GM12878 (cell line): ENCODE measurements around the gene KCNJ10. TPM values are rescaled to one million over a fixed set of nuclear protein-coding genes. Genes with fewer than 3 reads are reported as not detected.

ENCODE experiments used
- ATAC-seq: fragments of 200-7000 bp; cut with Tn5 transposase; 3 replicates; pipeline ENCODE4 v1.9.1; 2020; ENCODE audit warnings: mild to moderate bottlenecking, moderate library complexity
- BruUV-seq: library from RNA; stranded (reverse); fragments of 400-500 nt; replicated peaks from 2 replicates; lab custom pipeline; 2021; lab: Mats Ljungman, UMichigan
- CTCF ChIA-PET: fragments of 300-600 bp; sonication (Branson Sonifier 250); formaldehyde crosslinking; extraction: SDS; loops from one replicate; lab custom pipeline; 2021; ENCODE audit warnings: inconsistent platforms; lab: Yijun Ruan, JAX
- POLR2A ChIA-PET: fragments of 350-600 bp; formaldehyde crosslinking; extraction: SDS; loops from one replicate; lab custom pipeline; 2021; ENCODE audit warnings: inconsistent platforms; lab: Charles Lee
- RAD21 ChIA-PET: fragments of 300-600 bp; sonication (Branson Sonifier 250); formaldehyde crosslinking; loops from one replicate; lab custom pipeline; 2023; ENCODE audit warnings: antibody characterized with exemption; ENCODE audit not compliant: unreplicated experiment; lab: Charles Lee
- SMC1A ChIA-PET: fragments of 300-600 bp; sonication (Branson Sonifier 250); formaldehyde crosslinking; loops from one replicate; lab custom pipeline; 2023; ENCODE audit not compliant: unreplicated experiment, uncharacterized antibody; lab: Charles Lee
- DNase-seq: peaks from one replicate; pipeline ENCODE4 v3.0.0-alpha.2; 2011; ENCODE audit warnings: low read depth, low spot score
- FAIRE-seq: peaks from 3 replicates; lab custom pipeline; 2011; peaks lifted over from hg19 to GRCh38; lab: Jason Lieb, UNC
- H2AFZ ChIP-seq: 2 replicates; pipeline ENCODE4 v1.6.0; 2011; ENCODE audit warnings: low read depth, low read length, control low read depth; ENCODE audit not compliant: control insufficient read depth
- H3K27ac ChIP-seq: 2 replicates; pipeline ENCODE4 v1.5.1; 2011; ENCODE audit warnings: control low read depth; ENCODE audit not compliant: control insufficient read depth, insufficient read depth
- H3K27me3 ChIP-seq, 2 experiments: replicated peaks in 1 of 2; 2 replicates each; pipeline versions ENCODE4 v1.6.0 to v1.6.1; 2011; ENCODE audit warnings: low read length in 1 of 2; ENCODE audit not compliant: control insufficient read depth in 2 of 2, insufficient read depth in 2 of 2
- H3K36me3 ChIP-seq, 2 experiments: 2 replicates each; pipeline ENCODE4 v1.5.1; 2011; ENCODE audit warnings: low read length in 1 of 2; ENCODE audit not compliant: control insufficient read depth in 2 of 2, insufficient read depth in 2 of 2
- H3K4me1 ChIP-seq: 2 replicates; pipeline ENCODE4 v1.6.1; 2011; ENCODE audit warnings: mild to moderate bottlenecking, low read length, moderate library complexity, mixed read lengths; ENCODE audit not compliant: control insufficient read depth, insufficient read depth
- H3K4me2 ChIP-seq: 2 replicates; pipeline ENCODE4 v1.6.0; 2011; ENCODE audit warnings: control low read depth; ENCODE audit not compliant: control insufficient read depth, insufficient read depth
- H3K4me3 ChIP-seq: fragments of 200-600 bp; sonication (generic); 2 replicates; pipeline ENCODE4 v1.5.1; 2016
- H3K79me2 ChIP-seq: 2 replicates; pipeline ENCODE4 v1.6.0; 2011; ENCODE audit warnings: low read length; ENCODE audit not compliant: control insufficient read depth, insufficient read depth
- H3K9ac ChIP-seq: 2 replicates; pipeline ENCODE4 v1.8.0; 2011; ENCODE audit warnings: low read length, control low read depth, mixed read lengths; ENCODE audit not compliant: control insufficient read depth, insufficient read depth
- H3K9me3 ChIP-seq: replicated peaks from 3 replicates; pipeline ENCODE4 v1.5.1; 2011; ENCODE audit warnings: mild to moderate bottlenecking, low read length; ENCODE audit not compliant: control insufficient read depth, insufficient read depth
- H4K20me1 ChIP-seq: 2 replicates; pipeline ENCODE4 v1.6.0; 2011; ENCODE audit not compliant: control insufficient read depth, insufficient read depth
- IKZF1 ChIP-seq: fragments of 450-650 bp; conservative IDR thresholded peaks from 2 replicates; pipeline ENCODE4 v1.6.1; 2017; ENCODE audit warnings: antibody characterized with exemption, mild to moderate bottlenecking
- ZNF217 ChIP-seq: fragments of 450-650 bp; IDR thresholded peaks from 2 replicates; pipeline ENCODE4 v1.6.1; 2017; ENCODE audit warnings: antibody characterized with exemption, mild to moderate bottlenecking
- WGBS: methylation state at CpG from one replicate; pipeline ENCODE4 v1.1.6; 2016; ENCODE audit warnings: low lambda C conversion rate; ENCODE audit not compliant: insufficient replicate concordance, insufficient coverage; ENCODE audit errors: missing lambda C conversion rate; 5-methylcytosine and 5-hydroxymethylcytosine counted together
- in situ Hi-C: fragments of 300-500 bp; cut with MboI; formaldehyde crosslinking; loops from 9 replicates; pipeline ENCODE4 v1.14.3; 2018; ENCODE audit warnings: mixed read lengths
- intact Hi-C: fragments of 100-400 bp; cut with micrococcal nuclease; formaldehyde crosslinking; loops from one replicate; pipeline ENCODE4 v1.14.2; 2022; ENCODE audit not compliant: unreplicated experiment
- polyA plus RNA-seq, 11 experiments: library from polyadenylated mRNA; depleted of rRNA in 4 of 11; unstranded in 6 of 11; stranded (reverse) in 5 of 11; fragments of >200 nt; fragmentation: Nextera tagmentation in 4 of 11; fragmentation: Illumina TruSeq in 1 of 11; extraction: Ambion mirVana in 4 of 11; extraction: Trizol in 1 of 11; gene quantifications; 1 replicate in 1 of 11; 2 replicates in 10 of 11; pipeline versions ENCODE4 v1.2.1 to v1.2.3, GENCODE V29; 2011 to 2016; ENCODE audit warnings: inconsistent platforms in 2 of 11, missing spikeins in 2 of 11, low read depth in 1 of 11
- total RNA-seq, 4 experiments: library from RNA; depleted of rRNA in 3 of 4; stranded (reverse); fragments of >200 nt in 3 of 4; fragmentation: Illumina TruSeq in 1 of 4; extraction: Trizol in 1 of 4; gene quantifications; 2 replicates each; pipeline versions ENCODE4 v1.2.1 to v1.2.3, GENCODE V29; 2013 to 2021

KCNJ10 gene
- total and polyA plus RNA-seq, 10 of the 15 experiments (the other 5 are each of a cell fraction or from before 2014, with no cell fraction given) = 0.01 to 0.29 (median 0.09) TPM; not detected in 2

DNA sequence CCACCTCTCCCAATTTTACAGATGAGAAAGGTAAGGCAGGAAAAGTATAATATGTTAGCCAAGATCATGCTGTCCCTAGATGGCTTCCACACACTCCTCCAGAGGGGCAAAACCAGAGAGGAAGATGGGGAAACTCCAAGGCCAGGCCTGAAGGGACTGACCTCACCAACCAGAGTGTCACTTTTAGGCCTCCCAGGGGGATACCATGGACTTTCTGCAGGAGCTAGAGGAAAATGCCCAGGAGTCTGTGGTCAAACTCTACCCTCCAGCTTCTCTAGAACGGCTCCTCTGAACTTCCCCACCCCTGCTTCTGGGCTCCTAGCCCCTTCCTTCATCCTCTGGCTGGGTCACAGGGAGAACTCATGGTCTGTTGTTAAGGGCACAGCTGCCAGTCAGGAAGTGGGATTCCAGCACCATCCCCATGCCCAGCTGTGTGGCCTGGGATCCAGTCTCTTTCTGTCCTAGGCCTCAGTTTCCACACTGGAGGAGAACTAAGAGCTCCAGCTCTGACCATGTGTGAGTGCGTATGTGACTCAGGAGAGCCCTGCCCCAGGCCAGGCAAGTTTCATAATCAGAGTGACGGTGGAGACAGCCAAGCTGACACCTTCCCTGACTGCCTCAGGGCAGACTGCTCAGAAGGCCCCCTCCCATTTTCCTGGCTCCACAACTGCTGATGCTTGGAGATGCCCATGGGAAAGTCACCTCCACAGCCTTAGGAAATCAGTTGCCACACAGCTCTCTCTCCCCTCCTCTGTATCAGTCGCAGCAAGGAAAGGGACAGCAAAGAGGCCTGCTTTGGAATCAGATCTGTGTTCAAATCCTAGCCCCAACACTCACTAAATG, 26.5 kb upstream of the KCNJ10 start:
- ATAC-seq (no peak), FAIRE-seq (no peak), DNase-seq (no peak)
- no peaks in the 10 kb centered on the region; the same call in 1 of the 2 replicates for H4K20me1 ChIP-seq
- H3K4me1 ChIP-seq = peaks cover 25% of the 10 kb centered on the region
- peaks cover 9% of the 10 kb centered on the region for H3K79me2 ChIP-seq
- no peaks in the 10 kb centered on the region for H3K27me3 ChIP-seq
- POLR2A ChIA-PET = interaction anchor here (0.6 to 2.0 kb wide), 3 partner anchors 100 to 189 kb away, joined by 3 to 7 read pairs (median 4); partner anchors contain the start of genes DCAF8 and PEX19
- no peak for TF ChIP-seq ZNF217
- TF ChIP-seq IKZF1 = peak; percentile 45
- H3K9ac ChIP-seq = no peak overlapping the region; the same call in 1 of the 2 replicates
- H2AFZ ChIP-seq = no peak overlapping the region
- in situ Hi-C loops = loop anchor here (5.0 kb wide), 3 partner anchors 156 to 281 kb away; no protein-coding TSS in a partner anchor
- intact Hi-C loops = no loop called here
- CTCF ChIA-PET = interaction anchor here (0.9 to 30.2 kb wide), 12 partner anchors 9 to 283 kb away, joined by 3 to 1035 read pairs (median 6); partner anchors contain the start of genes KCNJ10, KCNJ9 and PEX19
- SMC1A ChIA-PET = interaction anchor here (0.7 to 4.2 kb wide), 7 partner anchors 10 to 195 kb away, joined by 3 to 35 read pairs (median 4); partner anchors contain the start of gene PEX19
- no peak overlapping the region for H3K27ac ChIP-seq
- H3K36me3 ChIP-seq = peaks cover 0 to 2% of the 10 kb centered on the region in 2 experiments; a peak in 2 of 4 replicates
- BruUV-seq = no TSS peak
- RAD21 ChIA-PET = interaction anchor here (0.8 to 4.4 kb wide), 8 partner anchors 10 to 280 kb away, joined by 3 to 31 read pairs (median 6); partner anchors contain the start of genes PEA15 and PEX19
- no peaks in the 10 kb centered on the region for H3K9me3 ChIP-seq
- 75% methylated on average over 4 of the region's 4 CpGs for WGBS
- H3K4me3 ChIP-seq = peak overlapping the region; percentile 77; the same call in 1 of the 2 replicates
- H3K4me2 ChIP-seq = peak overlapping the region; percentile 97
